ENCODE data around the gene CCNF.
"Not testable (repeated sequence)": the region's sequence is repeated elsewhere in the genome, so short reads cannot be mapped to it uniquely, and the experiment has no call there.

The CCNF gene

DNA sequence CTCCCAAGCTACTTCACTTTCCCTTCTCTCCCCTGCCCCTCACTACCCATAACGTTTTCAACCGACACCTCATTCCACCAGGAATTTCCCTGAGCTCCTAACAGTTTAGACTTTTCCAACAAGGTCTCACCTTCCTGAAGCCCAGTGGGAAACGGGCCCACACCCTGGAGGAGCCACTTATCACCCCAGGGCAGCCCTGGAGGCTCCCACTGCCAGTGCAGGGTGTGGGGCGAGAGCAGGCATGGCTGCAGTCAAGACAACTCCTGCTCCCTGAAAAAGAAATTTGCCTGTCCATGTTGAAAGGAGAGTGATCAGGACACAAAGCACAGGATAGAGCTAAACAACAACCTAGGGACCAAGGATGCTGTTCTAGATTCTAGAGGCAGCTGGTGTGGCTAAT is 1.7 kb upstream of the CCNF start:
- in situ Hi-C loops (cut with HindIII; ENCODE audit: low sequenced_read_pairs): loop anchor here (10.0 kb wide), 1 partner anchor 263 kb away; no protein-coding TSS in a partner anchor
- TF ChIP-seq, protein P1, sequence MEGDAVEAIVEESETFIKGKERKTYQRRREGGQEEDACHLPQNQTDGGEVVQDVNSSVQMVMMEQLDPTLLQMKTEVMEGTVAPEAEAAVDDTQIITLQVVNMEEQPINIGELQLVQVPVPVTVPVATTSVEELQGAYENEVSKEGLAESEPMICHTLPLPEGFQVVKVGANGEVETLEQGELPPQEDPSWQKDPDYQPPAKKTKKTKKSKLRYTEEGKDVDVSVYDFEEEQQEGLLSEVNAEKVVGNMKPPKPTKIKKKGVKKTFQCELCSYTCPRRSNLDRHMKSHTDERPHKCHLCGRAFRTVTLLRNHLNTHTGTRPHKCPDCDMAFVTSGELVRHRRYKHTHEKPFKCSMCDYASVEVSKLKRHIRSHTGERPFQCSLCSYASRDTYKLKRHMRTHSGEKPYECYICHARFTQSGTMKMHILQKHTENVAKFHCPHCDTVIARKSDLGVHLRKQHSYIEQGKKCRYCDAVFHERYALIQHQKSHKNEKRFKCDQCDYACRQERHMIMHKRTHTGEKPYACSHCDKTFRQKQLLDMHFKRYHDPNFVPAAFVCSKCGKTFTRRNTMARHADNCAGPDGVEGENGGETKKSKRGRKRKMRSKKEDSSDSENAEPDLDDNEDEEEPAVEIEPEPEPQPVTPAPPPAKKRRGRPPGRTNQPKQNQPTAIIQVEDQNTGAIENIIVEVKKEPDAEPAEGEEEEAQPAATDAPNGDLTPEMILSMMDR (IDR thresholded peaks at IDR 0.05; ENCODE audit: low read depth, low read length, missing control alignments): no peak
- no peak overlapping the region for H3K4me3 ChIP-seq (ENCODE audit: low read depth, low read length)
- DNase-seq (ENCODE audit: low read depth): no peak

GRCh38 chr16:2428051-2428783 is 1.0 kb upstream of the CCNF start:
- TF ChIP-seq, protein P1 (IDR thresholded peaks at IDR 0.05; ENCODE audit: low read depth, low read length, missing control alignments): peak; percentile 22
- in situ Hi-C loops (cut with HindIII; ENCODE audit: low sequenced_read_pairs): loop anchor here (10.0 kb wide), 1 partner anchor 263 kb away; no protein-coding TSS in a partner anchor
- DNase-seq (ENCODE audit: low read depth): no peak
- H3K4me3 ChIP-seq (ENCODE audit: low read depth, low read length): peak overlapping the region; percentile 79

- in situ Hi-C loops (cut with HindIII; ENCODE audit: low sequenced_read_pairs): loop anchor here (10.0 kb wide), 1 partner anchor 264 kb away; no protein-coding TSS in a partner anchor
- no peak for DNase-seq (ENCODE audit: low read depth)
- TF ChIP-seq, protein P1 (IDR thresholded peaks at IDR 0.05; ENCODE audit: low read depth, low read length, missing control alignments): peak; percentile 1
- peak overlapping the region; percentile 79 for H3K4me3 ChIP-seq (ENCODE audit: low read depth, low read length)
These were observed 538 bp upstream of the CCNF start for GRCh38 chr16:2428784-2429033.

- TF ChIP-seq, protein P1 (IDR thresholded peaks at IDR 0.05; ENCODE audit: low read depth, low read length, missing control alignments): peak; percentile 30
- H3K4me3 ChIP-seq (ENCODE audit: low read depth, low read length): peak overlapping the region; percentile 79
- no peak for DNase-seq (ENCODE audit: low read depth)
- in situ Hi-C loops (cut with HindIII; ENCODE audit: low sequenced_read_pairs): loop anchor here (10.0 kb wide), 1 partner anchor 265 kb away; no protein-coding TSS in a partner anchor
These were observed 770 bp downstream of the CCNF start for GRCh38 chr16:2429771-2430663.

DNA sequence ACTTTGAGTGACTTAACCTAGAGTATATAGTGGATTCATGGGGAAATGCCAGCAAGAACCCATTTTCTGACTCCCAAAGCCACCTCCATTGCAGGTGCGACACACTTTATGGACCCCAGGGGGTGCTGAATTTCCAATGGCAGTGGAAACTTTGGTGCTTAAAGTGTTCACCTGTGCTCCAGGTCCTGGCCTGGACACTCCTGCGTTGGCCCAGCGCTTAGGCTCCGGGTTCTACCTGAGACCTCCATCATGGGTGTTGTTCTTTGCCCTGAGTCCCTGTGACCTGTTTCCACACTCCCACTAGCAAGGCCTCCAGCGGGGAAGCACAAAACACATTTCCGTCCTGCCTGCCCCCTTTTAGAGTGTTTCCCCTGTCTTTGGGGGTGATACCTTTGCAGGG is 3.0 kb downstream of the CCNF start:
- in situ Hi-C loops (cut with HindIII; ENCODE audit: low sequenced_read_pairs): no loop called here
- TF ChIP-seq, protein P1 (IDR thresholded peaks at IDR 0.05; ENCODE audit: low read depth, low read length, missing control alignments): no peak
- no peak for DNase-seq (ENCODE audit: low read depth)
- no peak overlapping the region for H3K4me3 ChIP-seq (ENCODE audit: low read depth, low read length)

GRCh38 chr16:2432801-2433505 is 3.7 kb downstream of the CCNF start:
- H3K4me3 ChIP-seq (ENCODE audit: low read depth, low read length): no peak overlapping the region
- in situ Hi-C loops (cut with HindIII; ENCODE audit: low sequenced_read_pairs): no loop called here
- DNase-seq (ENCODE audit: low read depth): no peak
- TF ChIP-seq, protein P1 (IDR thresholded peaks at IDR 0.05; ENCODE audit: low read depth, low read length, missing control alignments): no peak

DNA sequence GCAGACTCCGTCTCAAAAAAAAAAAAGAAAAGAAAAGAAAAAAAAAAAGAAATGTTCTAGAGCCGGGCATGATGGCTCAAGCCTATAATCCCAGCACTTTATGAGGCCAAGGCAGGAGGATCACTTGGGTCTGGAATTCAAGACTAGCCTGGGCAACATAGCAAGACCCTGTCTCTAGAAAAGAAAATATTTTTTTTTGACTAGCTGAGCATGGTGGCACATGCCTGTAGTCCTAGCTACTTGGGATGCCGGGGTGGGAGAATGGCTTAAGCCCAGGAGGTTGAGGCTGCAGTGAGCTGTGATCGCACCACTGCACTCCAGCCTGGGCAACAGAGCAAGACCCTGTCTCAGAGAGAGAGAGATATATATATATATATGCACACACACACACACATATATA is 6.0 kb downstream of the CCNF start:
- in situ Hi-C loops (cut with HindIII; ENCODE audit: low sequenced_read_pairs); H3K4me3 ChIP-seq (ENCODE audit: low read depth, low read length); DNase-seq (ENCODE audit: low read depth): not testable (repeated sequence)
